GM23338 (cell line): Measurements from ENCODE around the gene PAF1.

Experiments
- CREB1 ChIP-seq: fragments of 250-450 bp; sonication (Bioruptor Pico); IDR thresholded peaks from 2 replicates; pipeline ENCODE4 v1.5.0; 2020; ENCODE audit warnings: low read depth, mild to moderate bottlenecking, moderate library complexity
- CTCF ChIP-seq, 2 experiments: fragments of 200-600 bp in 1 of 2; sonication (generic) in 1 of 2; conservative IDR thresholded peaks; 2 replicates each; pipeline versions ENCODE4 v1.5.1 to v1.6.1; 2016 to 2017; ENCODE audit warnings: antibody characterized with exemption in 2 of 2, low read depth in 2 of 2, mild to moderate bottlenecking in 2 of 2, moderate library complexity in 1 of 2
- ETS1 ChIP-seq: IDR thresholded peaks from 2 replicates; pipeline ENCODE4 v1.6.1; 2016; ENCODE audit warnings: antibody characterized with exemption
- EZH2 ChIP-seq: fragments of 200-600 bp; sonication (generic); IDR thresholded peaks from one replicate; pipeline ENCODE4 v1.8.0; 2017; ENCODE audit warnings: antibody characterized with exemption, mild to moderate bottlenecking, low read depth; ENCODE audit not compliant: unreplicated experiment
- EZH2phosphoT487 ChIP-seq: fragments of 200-600 bp; sonication (generic); IDR thresholded peaks from one replicate; pipeline ENCODE4 v1.8.1; 2018; ENCODE audit warnings: antibody characterized with exemption; ENCODE audit not compliant: unreplicated experiment
- JUNB ChIP-seq: IDR thresholded peaks from one replicate; pipeline ENCODE4 v1.6.1; 2016; ENCODE audit warnings: antibody characterized with exemption; ENCODE audit not compliant: unreplicated experiment
- POLR2AphosphoS5 ChIP-seq: IDR thresholded peaks from 2 replicates; pipeline ENCODE4 v1.6.1; 2016; ENCODE audit warnings: antibody characterized with exemption, low read depth
- REST ChIP-seq: IDR thresholded peaks from one replicate; pipeline ENCODE4 v1.6.1; 2018; ENCODE audit warnings: antibody characterized with exemption; ENCODE audit not compliant: unreplicated experiment
- ZNF331 ChIP-seq: fragments of 250-450 bp; sonication (Bioruptor Pico); IDR thresholded peaks from 2 replicates; pipeline ENCODE4 v1.5.0; 2020; ENCODE audit warnings: low read depth, mild to moderate bottlenecking, moderate library complexity

DNA sequence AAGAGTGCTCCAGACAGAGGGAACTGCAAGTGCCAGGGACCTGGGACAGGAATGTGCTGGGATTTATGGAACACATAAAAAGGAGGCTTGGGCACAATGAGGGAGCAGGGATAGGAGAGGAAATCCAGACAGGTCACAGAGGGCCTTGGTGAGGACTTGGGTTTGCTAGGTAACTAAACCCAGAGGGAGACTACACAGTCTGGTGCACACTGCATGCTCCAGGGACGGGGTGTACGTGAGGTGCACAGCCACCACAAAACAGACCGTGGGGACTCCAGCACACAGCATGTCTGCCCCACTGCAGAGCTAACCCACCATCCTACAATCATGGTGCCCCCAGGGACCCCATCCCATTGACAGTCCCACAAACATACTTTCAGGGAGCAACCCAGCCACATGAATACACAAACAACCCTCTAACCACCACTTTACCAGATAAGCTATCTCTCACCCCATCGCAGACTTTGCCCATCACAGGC is 10.2 kb upstream of the PAF1 start:
- TF ChIP-seq CTCF (conservative IDR thresholded peaks at IDR 0.05; ENCODE audit: low read depth in 2 of 2) (no peak), ZNF331 (no peak), REST (no peak), POLR2AphosphoS5 (no peak), EZH2 (no peak), CREB1 (CRISPR knock-in tag) (no peak), JUNB (no peak), ETS1 (no peak), EZH2phosphoT487 (no peak)
